ENCODE data around the gene ZMYND8.

GRCh38 chr20:47354464-47354713, 2.1 kb downstream of the ZMYND8 start:
- TF ChIP-seq, protein P1, sequence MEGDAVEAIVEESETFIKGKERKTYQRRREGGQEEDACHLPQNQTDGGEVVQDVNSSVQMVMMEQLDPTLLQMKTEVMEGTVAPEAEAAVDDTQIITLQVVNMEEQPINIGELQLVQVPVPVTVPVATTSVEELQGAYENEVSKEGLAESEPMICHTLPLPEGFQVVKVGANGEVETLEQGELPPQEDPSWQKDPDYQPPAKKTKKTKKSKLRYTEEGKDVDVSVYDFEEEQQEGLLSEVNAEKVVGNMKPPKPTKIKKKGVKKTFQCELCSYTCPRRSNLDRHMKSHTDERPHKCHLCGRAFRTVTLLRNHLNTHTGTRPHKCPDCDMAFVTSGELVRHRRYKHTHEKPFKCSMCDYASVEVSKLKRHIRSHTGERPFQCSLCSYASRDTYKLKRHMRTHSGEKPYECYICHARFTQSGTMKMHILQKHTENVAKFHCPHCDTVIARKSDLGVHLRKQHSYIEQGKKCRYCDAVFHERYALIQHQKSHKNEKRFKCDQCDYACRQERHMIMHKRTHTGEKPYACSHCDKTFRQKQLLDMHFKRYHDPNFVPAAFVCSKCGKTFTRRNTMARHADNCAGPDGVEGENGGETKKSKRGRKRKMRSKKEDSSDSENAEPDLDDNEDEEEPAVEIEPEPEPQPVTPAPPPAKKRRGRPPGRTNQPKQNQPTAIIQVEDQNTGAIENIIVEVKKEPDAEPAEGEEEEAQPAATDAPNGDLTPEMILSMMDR (IDR thresholded peaks at IDR 0.05) = no peak
- no peak for TF ChIP-seq POLR2A (IDR thresholded peaks at IDR 0.05)

Data from heart left ventricle (tissue), 13 donors.